ENCODE data around the gene CELSR1.
"Not testable (repeated sequence)": the region's sequence is repeated elsewhere in the genome, so short reads cannot be mapped to it uniquely, and the experiment has no call there.

CELSR1 gene

DNA sequence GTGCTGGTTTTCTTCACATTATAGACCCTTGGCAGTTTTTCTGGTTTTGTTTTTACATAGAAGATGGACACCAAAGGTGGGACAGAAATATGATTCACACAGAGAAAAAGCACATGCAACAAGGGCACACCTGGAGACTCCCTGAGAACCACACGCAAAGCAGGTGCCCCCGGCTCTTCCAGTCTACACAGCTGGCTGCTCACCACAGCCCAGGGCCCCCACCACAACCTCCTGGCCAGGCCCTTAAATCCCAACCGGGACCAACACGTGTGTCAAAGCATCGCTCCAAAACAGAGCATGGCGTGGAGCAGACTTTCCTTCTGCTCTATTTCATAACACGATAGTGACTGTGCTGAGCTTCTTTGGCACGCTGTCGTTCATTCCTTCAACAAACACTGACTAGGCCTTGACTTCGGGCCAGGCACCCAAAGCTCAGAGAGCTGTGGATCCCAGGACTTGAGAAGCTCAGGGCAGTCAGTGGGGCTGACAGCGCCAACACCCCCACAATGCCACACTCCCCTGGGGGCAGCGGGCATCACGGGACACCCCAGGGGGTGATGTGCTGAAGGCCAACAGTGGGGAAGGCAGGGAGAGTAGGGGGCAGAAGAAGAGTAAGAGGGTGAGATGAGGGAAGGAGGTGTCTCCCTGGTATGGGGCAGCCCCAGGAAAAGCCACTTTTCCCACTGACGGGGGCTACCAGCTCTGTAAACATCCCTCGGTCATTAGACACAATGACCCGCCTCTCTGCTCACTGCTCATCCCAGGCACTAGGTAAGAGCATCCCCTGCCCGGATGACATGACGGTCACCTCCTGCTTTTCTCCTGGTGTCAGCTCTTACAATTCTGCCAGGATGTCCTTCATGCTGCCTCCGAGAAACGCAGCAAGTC lies 26.0 kb downstream of the CELSR1 start:
- no peak for DNase-seq (ENCODE audit: low read depth in 2 of 2)

DNA sequence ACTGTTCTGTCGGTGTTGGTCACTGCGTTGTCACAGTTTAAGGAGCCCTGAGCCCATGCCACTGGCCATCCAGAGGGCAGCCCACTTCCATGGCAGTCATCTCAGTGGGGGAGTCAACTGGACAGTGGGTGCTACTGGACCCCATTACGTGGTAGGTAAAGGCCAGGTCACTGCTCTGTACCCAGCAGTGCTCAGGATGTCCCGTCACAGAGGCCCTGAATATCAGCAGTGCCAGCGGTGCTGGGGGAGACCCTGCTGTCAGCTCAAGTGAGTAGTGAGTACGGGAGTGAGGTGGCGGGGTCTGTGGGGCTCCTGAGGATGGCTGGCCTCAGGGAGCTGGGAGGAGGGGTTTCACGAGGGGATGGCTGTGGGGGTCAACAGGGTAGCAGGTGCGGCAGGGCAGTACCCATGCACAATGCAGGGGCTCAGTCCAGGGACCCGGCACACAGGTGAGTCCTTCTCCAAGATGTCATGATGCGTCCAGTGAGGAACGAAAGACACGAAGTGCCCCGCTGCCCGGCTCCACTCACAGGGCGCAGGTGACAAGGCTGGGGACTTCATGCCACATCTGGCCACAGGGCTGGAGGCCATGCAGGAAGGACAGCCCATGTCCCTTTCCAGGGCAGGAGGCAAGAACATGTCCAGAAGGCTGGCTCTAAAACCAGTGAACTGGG lies 27.9 kb downstream of the CELSR1 start:
- no peak for DNase-seq (ENCODE audit: low read depth in 2 of 2)

DNA sequence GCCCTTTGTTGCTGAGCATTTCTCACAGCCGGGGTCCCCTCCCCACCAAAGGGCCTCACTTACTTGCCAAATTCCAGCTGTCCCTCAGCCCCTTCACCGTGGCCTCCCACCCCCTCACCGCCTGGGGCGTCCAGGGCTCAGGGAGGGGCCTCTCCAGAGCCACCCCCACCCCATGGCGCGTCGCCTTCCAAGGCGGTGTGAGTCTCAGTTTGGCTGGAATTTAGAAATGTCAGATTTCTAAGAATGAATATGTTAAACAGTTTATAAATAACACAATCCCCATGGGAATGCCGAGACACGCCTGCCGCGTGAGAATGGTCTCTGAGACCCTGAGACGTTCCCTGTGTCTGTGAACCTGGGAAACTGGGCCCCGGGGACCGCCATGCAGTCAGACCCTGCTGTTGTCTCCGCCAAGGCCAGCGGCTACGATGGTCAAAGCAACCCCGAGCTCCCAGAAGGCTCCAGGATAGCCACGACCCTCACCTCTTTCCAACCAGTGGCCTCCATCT lies 28.9 kb downstream of the CELSR1 start:
- DNase-seq (ENCODE audit: low read depth in 2 of 2): peak in 1 of 2 experiments; percentile 4

DNA sequence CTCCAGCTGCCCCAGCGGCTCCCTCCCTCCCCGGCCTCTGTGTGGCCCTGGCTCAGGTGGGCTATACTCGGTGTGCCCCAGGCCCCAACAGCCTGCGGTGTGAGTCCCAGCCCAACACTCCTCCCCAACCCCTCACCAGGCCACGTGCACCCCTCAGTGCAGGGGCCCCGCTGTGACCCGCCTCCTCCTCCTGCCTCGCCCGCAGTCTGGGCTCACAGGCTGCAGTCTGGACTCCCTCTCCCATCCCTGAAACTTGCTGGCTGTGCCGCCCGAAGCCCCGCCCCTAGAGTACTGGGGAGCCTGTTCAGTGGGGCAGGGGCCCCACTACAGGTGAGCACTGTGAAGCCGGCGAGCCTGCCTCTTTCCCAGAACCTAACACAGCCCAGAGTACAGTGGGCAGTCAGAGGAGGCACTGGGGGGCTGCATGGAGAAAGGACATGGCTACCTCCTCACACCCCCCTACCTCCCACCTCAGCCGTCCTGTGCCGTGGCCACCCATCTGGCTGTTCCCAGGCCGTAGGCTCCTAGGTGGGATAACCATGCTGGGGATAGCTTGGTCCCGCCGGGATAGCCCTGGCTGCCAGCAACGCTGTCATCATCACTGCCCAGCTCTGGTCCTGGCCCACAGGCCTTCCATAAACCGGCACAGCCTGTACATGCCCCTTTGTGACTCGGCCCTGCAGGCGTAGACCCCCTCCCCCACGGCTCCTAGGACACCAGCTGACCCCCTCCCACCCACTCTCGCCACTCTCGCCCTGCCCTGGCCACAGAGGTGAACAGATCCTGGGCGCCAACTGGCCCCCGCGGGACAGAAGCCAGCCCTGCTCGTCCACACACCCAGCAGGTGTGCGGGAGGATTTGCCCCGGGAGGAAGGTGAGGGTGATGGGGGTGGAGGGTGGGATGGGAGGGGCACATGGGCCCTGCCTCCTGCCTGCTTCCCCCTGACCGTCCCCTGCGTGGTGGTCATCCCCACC lies 29.7 kb downstream of the CELSR1 start:
- DNase-seq (ENCODE audit: low read depth in 2 of 2): no peak

DNA sequence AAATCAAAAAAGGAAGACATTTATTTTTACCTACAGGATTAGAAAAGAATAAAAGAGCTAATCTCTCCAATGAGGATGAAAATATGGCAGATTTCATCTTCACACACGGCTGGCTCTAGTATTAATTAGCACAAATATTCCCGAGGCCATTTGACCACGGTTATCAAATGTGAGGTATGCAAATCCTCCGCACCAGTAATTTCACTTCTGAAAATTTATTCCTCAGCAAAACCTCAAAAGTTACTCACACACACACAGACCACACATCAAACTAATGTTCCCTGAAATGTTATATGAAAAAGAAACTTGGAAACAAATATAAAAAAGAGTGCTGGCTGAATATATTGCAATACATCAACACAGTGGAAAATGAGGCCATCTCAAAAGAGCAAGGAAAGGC lies 32.8 kb downstream of the CELSR1 start:
- DNase-seq (ENCODE audit: low read depth in 2 of 2): no peak

DNA sequence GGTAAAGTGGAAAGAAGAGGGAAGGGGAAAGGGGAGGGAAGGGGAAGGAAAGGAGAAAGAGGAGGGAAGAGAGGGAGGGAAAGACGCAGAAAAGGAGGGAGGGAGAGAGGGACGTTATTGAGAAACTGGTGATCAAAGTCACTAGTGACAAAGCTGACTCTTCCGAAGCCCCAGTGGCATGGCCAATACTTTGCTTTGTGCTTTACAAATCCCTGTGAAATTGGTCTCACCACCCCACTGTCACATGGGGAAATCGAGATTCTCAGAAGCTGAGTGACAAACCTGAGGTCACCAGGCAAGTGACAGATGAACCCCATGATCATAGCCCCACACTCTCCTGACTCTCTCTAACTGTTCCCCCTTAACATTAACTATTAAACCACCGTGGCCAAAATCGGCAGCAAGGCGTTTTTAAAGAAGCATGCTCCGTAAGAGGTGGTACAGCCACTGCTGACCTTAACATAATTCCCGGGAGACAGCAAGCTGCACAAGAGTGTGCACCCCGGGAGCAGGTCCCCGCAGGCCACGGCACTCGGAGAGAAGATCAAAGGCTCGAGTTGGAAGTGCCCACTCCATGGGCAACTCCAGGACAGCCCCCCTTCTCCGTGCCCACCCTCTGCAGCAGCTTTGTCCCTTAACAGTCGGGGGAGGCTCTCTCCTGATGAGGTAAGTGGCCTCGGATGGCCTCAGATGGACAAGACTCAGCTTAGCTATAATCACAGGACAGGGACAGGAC lies 34.8 kb downstream of the CELSR1 start:
- no peak for DNase-seq (ENCODE audit: low read depth in 2 of 2)

DNA sequence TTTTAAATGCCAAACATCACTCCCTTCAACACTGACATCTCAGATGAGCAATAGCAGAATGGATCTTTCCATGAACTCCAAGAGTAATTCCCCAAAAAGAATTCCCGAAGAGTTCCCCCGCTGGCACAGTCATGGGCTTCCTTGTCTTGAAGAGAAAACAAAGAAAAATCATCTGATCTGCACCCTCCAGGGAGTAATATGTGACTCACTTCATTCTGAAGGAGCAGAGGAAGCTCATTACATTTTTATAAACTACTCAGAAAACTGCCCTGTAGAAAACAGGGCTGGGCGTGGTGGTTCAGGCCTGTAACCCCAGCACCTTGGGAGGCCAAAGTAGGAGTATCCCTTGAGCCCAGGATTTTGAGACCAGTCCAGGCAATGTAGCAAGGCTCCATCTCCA lies 35.7 kb downstream of the CELSR1 start:
- DNase-seq (ENCODE audit: low read depth in 2 of 2): peak; percentile 25 to 37

DNA sequence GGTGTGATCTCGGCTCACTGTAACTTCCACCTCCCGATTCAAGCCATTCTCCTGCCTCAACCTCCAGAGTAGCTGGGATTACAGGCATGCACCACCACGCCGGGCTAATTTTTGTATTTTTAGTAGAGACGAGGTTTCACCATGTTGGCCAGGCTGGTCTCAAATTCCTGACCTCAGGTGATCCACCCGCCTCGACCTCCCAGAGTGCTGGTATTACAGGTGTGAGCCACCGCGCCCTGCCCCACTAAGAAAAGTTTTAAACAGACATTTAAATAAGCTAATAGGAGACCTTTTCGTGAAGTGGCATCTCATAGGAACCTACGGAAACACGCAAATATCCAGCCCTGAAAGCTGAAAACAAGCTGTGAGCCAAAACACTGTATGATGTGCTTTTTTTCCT lies 36.2 kb downstream of the CELSR1 start:
- not testable (repeated sequence) for DNase-seq (ENCODE audit: low read depth in 2 of 2)

DNA sequence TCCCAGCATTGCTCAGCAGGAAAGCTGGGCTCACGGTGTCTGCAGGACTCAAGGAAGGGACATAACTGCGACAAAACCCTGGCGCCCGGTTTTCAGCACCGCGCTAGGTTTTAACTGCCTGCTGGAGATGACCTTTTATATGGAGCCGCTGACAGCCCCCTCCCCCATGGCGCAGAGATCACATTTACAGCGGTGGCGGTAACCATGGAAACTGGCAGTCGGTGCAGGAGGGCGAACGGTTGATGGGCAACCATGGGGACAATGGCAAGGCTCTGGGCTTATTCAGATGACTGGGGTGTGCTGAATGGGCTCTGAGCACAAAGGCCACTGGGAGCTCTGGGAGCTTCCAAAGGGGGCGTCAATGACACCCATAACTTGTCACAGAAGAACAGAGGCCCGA lies 37.2 kb downstream of the CELSR1 start:
- no peak for DNase-seq (ENCODE audit: low read depth in 2 of 2)

DNA sequence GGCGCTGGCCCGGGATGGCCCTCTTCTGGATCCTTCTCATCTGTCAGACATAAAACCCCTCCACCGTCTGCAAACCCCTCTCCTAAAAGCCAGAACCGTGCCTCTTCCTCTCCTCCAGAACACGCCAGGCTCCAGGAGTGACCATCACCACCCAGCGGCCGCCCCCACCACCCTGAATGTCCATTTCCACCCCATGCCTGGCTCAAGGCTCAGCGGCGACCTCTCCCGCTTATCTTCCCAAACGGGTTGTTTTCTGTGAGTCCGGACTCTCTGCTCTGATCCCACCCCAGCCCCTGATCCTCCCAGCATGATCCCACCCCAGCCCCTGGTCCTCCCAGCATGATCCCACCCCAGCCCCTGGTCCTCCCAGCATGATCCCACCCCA lies 37.6 kb downstream of the CELSR1 start:
- no peak for DNase-seq (ENCODE audit: low read depth in 2 of 2)

DNA sequence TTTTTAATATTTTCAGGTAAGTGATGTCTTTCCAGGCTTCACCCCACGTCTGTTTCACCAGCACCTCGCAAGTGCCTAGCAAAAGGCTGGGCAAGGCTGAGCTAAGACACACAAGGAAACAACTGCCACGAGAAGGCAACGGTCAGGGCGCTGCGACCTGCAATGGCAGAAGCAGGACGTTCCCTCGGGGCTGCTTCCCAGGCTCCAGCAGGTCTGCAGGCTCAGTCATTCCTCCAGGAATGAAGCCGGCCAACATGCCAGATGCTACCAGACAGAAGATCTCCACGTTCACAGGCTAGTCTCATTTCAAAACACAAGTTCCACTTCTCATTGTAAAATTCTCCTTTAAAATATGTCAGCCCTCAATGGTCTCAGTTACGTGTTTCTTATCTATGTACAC lies 45.5 kb downstream of the CELSR1 start:
- DNase-seq (ENCODE audit: low read depth in 2 of 2): no peak

DNA sequence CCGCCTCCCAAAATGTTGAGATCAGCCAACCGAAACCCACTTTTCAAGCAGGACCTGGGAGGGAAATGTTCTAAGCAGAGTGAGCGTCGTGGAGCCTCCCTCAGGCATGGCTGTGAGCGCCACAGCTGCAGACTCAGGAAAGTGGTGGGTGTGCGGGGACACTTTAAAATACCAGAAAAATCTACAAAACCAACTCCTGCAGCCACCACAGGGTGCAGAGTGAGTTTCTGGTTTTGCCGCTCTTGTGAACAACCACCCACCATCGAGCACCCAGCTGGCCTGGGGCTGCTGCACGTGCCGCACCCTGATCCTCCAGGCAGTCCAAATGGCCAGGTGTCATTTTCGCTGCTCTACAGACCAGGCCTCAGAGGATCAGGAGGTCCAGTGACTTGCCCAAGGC lies 46.9 kb downstream of the CELSR1 start:
- DNase-seq (ENCODE audit: low read depth in 2 of 2): no peak

DNA sequence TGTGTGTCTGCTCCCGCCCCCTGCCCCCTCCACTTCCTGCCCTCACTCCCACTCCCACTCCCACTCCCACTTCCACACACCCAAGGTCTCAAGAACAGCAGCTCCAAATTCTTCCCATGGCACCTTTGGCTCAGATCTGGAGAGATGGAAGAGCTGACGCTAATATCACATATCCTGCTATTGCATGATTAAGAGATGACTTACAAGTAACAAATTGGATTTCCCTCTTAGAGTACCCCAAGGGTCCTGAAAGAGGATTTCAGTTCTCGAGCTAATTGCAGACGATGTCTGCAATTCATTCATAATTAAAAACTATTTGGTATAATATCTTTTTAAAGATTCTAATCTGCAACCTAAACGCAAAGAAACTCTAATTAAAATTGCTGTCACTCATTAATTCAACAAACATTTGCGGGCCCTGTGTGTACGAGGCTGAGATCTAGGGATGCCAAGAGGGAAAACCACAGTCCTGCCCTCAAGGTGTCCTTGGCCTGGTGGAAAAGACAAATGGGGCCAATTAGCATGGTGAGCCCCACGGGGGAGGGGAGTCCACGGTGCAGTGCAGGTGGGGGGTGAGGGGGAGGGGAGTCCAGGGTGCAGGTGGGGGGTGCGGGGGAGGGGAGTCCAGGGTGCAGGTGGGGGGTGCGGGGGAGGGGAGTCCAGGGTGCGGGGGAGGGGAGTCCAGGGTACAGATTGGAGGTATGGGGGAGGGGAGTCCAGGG lies 50.3 kb downstream of the CELSR1 start:
- DNase-seq (ENCODE audit: low read depth in 2 of 2): no peak

DNA sequence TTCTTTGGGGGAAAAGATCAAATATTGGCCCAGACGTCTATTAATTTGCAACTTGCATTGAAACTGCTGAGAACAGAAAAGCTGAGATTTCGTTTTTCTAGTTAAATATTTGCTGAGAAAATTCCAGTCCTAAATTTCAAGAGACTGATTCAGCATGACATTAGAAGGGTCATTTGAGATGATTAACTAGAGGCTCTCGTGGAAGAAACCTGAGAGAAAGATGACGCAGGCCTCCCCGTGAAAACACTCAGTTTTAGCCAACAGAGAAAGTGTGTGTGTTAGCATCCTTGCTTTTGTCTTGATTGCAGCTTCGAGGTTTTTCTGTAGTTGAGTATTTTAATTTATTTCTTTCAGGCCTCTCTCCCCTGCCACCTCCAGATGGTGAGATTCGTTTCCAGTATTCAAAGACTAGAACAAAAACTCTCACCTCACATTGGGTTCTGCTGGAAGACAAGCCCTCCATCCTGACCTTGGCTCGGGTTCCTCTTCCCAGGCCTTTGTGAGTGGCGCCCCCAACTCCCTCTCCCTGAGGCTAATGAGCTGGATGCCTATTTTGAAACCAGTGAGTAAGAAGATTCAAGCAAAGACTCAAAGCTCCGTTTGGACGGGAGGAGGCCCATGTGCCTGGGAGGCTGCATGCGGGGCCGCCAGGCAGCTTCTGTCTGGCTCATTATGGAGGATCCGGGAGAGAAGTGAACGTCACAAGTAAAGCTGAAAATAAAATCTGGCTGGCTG lies 52.4 kb downstream of the CELSR1 start:
- no peak for DNase-seq (ENCODE audit: low read depth in 2 of 2)

DNA sequence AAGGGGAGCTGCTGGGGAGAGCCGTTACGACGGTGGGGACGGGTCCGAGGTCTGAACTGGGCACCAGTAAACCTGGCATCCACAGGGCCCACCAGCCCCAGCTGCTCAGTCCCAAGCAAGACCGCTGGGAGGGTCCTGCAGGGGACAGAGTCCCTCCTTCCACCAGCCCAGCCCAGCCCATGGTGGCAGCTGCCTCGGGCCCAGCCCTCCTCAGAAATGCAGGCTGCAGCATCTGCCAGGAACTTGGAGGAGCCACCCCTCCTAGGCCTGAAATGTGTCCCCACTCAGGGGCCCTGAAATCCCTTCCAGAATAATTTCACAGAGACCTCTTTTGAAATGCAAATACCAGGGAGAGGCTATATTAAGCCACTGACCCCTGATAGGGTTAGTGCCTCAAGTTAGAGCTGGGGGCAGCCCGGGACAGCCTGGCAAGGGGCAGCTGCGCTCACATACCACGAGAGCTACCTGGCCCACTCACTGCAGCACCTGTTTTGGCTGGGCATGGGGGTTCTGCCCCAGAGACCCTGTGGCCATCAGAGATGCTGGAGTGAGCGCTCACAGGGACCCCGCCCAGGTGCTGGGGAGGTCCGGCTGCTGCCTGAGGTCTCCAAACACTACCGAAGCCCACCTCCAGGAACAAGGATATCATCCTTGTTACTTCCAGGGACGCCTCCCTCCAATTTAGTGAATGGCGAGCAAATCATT lies 53.1 kb downstream of the CELSR1 start:
- DNase-seq (ENCODE audit: low read depth in 2 of 2): no peak

DNA sequence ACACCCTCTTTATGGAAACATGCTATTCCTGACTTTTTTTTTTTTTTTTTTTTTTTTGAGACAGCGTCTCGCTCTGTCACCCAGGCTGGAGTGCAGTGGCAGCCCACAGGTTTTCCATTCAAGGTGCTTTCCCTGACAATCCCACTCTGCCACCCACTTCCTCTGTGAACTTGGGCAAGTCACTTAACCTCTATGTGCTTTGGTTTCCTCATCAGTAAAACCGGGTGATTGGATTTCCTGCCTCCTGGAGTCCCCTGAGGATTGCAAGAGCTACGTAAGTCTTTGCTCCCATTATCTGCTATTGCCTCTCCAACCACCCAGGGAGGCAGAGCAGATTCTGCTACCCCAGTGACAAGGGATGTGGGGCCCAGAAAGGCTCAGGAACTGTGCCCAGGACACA lies 54.1 kb downstream of the CELSR1 start:
- no peak for DNase-seq (ENCODE audit: low read depth in 2 of 2)

DNA sequence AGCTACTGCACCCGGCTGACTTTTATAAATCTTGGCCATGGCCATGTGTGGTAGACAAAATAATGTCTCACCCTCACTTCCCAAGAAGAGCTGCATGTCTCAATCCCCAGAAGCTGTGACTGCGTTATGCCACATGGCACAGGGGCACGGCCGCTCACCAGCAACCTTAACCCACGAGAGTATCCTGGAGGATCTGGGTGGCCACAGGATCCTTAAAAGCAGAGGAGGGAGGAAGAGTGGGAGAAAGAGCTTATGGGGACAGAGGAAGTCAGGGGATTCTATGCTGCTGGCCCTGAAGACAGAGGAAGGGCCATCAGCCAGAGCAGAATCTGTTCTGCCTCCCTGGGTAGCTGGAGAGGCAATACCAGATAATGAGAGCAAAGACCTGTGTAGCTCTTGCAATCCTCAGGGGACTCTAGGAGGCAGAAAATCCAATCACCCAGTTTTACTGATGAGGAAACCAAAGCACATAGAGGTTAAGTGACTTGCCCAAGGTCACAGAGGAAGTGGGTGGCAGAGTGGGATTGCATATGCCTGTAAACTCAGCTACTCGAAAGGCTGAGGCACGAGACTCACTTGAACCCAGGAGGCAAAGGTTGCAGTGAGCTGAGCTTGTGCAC lies 55.3 kb downstream of the CELSR1 start:
- DNase-seq (ENCODE audit: low read depth in 2 of 2): no peak

DNA sequence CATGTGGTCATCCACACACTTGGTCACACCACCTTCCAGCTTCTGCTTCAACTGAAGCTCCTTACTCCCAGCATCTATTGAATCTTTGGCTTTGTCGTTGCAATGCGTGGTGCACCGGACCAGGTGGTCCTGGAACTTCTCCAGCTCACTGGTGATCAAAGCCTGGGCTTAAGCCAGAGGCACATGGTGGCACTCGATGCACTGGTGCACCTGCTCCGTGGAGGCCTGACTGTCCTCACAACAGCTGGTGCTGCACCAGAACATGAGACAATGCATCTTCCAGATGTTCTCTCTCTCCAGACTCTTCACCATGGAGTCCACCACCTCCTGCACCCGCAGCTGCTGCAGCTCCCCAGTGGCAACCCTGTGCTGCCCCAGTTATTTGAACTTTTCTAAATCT lies 56.0 kb downstream of the CELSR1 start:
- no peak for DNase-seq (ENCODE audit: low read depth in 2 of 2)

DNA sequence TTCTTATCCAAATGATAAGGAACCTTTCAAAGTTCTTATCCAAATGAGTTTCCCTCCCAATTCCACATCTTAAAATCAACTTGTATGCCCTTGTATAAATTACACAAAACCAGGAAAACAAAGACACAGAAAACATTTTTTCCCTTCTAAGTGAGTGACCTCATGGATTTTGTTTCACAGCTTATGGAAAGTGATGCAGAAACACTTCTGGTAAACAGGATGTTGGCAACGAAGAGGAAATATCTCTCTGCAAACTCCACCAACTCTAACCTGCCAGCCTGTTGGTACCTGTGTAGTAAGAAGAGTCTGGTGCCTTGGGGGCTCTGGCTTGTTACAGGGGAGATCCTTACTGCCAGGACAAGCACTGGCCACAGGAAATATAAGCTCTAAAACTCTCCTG lies 57.0 kb downstream of the CELSR1 start:
- no peak for DNase-seq (ENCODE audit: low read depth in 2 of 2)
